Stimulated activated CD8-positive, alpha-beta memory T cell treated with anti-CD3 and anti-CD28 coated beads, Interleukin-15, amount 100 ng/mL, for 4 hours (primary cell): ENCODE results near the gene KLF9.
A peak's percentile ranks its signal among the peaks of the same experiment; 100 is the strongest.

Source experiments
- DNase-seq, 2 donors: peaks; one replicate each; pipeline ENCODE4 v3.0.0-alpha.2; 2020; ENCODE audit warnings: low read depth in 2 of 2

Gene KLF9

GRCh38 chr9:70422371-70423043, 8.1 kb upstream of the KLF9 start:
- DNase-seq: no peak

GRCh38 chr9:70421272-70422180, 7.1 kb upstream of the KLF9 start:
- DNase-seq: peak; percentile 39 to 71

- peak in 1 of 2 donors; percentile 58 for DNase-seq
These were observed 6.2 kb upstream of the KLF9 start for GRCh38 chr9:70420441-70421271.

GRCh38 chr9:70419556-70420440, 5.3 kb upstream of the KLF9 start:
- peak; percentile 80 to 85 for DNase-seq

GRCh38 chr9:70418822-70419555, 4.5 kb upstream of the KLF9 start:
- peak; percentile 81 to 84 for DNase-seq

GRCh38 chr9:70415476-70415875, 1.0 kb upstream of the KLF9 start:
- DNase-seq: no peak

- DNase-seq: no peak
These were observed 584 bp upstream of the KLF9 start for GRCh38 chr9:70415041-70415440.

GRCh38 chr9:70413464-70413798, 1.0 kb downstream of the KLF9 start:
- DNase-seq: no peak

GRCh38 chr9:70412832-70413463, 1.5 kb downstream of the KLF9 start:
- peak in 1 of 2 donors; percentile 19 for DNase-seq

- peak in 1 of 2 donors; percentile 47 for DNase-seq
These were observed 2.3 kb downstream of the KLF9 start for GRCh38 chr9:70411930-70412831.

- DNase-seq: peak in 1 of 2 donors; percentile 17
These were observed 3.1 kb downstream of the KLF9 start for GRCh38 chr9:70411121-70411929.

- no peak for DNase-seq
These were observed 4.1 kb downstream of the KLF9 start for GRCh38 chr9:70410368-70410767.

GRCh38 chr9:70409800-70410199, 4.7 kb downstream of the KLF9 start:
- no peak for DNase-seq

GRCh38 chr9:70409280-70409679, 5.2 kb downstream of the KLF9 start:
- no peak for DNase-seq

- DNase-seq: no peak
These were observed 5.9 kb downstream of the KLF9 start for GRCh38 chr9:70408393-70409040.

GRCh38 chr9:70407081-70407503, 7.4 kb downstream of the KLF9 start:
- DNase-seq: no peak

GRCh38 chr9:70406434-70406862, 8.0 kb downstream of the KLF9 start:
- DNase-seq: no peak
